HG02870 (cell line): ENCODE measurements around the gene SRSF5.

Experiments
- ATAC-seq: cut with Tn5 transposase; IDR thresholded peaks from one replicate; pipeline ENCODE4 v1.9.1; 2021; ENCODE audit warnings: mild to moderate bottlenecking, moderate library complexity; ENCODE audit not compliant: unreplicated experiment

SRSF5 gene

DNA sequence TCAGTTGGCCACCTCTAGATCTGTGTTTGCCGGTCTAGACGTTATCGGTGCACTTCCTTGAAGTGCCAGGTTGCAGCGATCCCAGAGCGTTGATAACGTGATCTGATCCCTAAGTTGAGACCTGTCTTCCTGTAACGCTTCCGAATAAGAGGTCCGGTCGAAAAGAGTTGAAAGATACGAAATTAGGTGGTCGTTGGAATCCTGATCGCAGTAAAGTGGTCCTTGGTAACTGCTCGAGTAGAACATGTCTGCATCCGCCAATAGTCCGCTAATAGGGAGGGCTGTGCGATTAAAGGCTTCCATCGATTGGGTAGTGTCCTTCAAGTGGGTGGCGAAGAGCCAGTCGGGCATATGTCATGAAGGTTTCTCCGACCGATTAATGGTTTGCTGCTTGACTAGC is 2.7 kb downstream of the SRSF5 start:
- no peak for ATAC-seq

- ATAC-seq = no peak
Observed at GRCh38 chr14:69770559-69770958, 3.6 kb downstream of the SRSF5 start.

DNA sequence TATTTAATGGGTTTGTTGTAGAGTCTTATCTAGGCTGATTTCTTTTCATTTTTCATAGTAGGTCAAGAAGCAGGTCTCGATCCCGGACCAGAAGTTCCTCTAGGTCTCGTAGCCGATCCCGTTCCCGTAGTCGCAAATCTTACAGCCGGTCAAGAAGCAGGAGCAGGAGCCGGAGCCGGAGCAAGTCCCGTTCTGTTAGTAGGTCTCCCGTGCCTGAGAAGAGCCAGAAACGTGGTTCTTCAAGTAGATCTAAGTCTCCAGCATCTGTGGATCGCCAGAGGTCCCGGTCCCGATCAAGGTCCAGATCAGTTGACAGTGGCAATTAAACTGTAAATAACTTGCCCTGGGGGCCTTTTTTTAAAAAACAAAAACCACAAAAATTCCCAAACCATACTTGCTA is 4.2 kb downstream of the SRSF5 start:
- no peak for ATAC-seq

- ATAC-seq = no peak
Observed at GRCh38 chr14:69772082-69773017, 5.4 kb downstream of the SRSF5 start.

GRCh38 chr14:69773571-69774276 is 6.8 kb downstream of the SRSF5 start:
- ATAC-seq = no peak

- ATAC-seq = no peak
Observed at GRCh38 chr14:69775012-69775411, 8.1 kb downstream of the SRSF5 start.

DNA sequence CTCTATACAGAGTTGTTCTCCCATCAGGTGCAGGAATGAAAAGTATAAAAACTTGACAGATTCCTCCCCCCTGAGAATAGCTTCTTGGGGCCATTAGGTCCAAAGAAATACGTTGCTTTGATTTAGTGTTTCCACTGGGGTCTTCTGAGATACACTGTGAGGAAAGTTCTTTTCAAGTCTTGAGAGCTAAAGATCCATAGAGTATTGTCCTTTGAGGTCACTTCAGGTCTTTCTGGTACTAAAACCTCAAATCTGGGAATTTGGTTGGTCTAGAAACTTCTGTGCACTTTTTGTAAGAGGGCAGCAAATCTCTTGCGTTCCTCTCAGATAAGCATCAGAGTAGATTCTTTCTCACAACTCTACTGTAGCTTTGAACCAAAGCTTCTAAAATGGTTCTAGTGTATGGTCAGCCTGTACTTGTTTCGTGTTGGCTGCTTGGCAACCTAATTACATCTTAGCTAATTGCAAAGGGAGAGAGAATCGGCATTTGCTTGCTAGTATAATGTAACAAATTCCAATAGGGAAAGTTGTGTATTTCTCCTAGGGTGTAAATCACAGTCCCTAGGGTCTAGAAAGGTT is 10.0 kb downstream of the SRSF5 start:
- no peak for ATAC-seq

GRCh38 chr14:69779088-69779487 is 12.1 kb downstream of the SRSF5 start:
- ATAC-seq = no peak

GRCh38 chr14:69780092-69780491 is 13.2 kb downstream of the SRSF5 start:
- ATAC-seq = no peak

GRCh38 chr14:69780952-69781351 is 14.0 kb downstream of the SRSF5 start:
- ATAC-seq = no peak

DNA sequence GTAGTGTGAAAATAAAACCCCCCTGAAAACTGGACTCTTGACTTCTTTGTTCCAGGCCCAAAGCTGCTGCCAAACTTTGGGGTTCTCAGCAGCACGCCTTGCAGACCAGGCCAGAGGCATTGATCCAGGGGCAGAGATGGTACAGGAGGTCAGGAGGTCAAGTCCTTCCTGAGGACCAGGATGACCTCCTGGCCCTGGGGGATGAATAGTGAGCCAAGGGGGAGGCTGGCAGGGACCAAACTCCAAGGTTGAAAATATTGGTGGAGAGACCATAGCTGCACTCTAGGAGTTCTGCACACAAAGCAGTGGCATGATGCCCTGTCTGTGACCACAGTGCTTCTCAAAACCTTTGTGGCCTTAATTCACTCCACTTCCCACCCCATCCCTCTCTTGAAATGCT is 18.0 kb downstream of the SRSF5 start:
- ATAC-seq = no peak

GRCh38 chr14:69786603-69787002 is 19.7 kb downstream of the SRSF5 start:
- no peak for ATAC-seq

DNA sequence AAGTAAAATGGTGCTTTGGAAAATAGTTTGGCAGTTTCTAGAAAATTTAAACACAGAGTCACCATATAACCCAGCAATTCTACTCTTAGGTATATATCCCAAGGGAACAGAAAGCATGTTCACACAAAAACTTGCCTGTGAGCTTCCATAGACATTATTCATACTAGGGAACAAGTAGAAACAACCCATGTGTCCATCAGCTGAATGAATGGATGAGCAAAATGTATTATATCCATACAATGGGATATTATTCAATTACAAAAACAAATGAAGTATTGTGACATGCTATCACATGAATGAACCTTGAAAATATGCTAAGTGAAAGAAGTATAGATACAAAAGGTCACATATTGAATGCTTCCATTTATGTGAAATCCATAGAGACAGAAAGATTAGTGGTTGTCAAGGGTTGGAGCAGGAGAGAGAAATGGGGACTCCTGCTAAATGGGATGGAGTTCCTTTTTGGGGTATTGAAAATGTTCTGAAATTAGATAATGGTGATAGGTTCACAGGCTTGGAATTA is 22.2 kb downstream of the SRSF5 start:
- no peak for ATAC-seq

GRCh38 chr14:69792887-69793421 is 26.0 kb downstream of the SRSF5 start:
- ATAC-seq = no peak

DNA sequence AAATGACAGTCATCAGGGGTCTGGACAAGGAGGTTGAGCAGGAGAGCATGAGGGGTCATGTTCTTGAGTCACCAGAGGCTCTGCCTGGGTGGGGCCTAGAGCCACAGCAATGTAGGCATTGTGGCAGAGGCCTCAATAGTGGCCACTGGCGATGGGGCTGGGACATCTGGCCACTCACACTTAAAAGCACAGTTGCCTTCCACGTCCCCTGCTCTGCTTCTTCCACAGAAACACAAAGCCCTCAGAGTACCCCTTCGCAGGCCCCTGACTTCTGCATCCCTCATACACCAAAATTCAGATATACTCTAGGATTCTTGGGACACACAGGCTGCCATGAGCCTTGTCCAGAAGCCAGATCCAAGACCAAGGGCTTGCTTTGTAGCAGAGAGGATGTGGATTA is 27.8 kb downstream of the SRSF5 start:
- ATAC-seq = no peak

- no peak for ATAC-seq
Observed at GRCh38 chr14:69795691-69796090, 28.7 kb downstream of the SRSF5 start.

DNA sequence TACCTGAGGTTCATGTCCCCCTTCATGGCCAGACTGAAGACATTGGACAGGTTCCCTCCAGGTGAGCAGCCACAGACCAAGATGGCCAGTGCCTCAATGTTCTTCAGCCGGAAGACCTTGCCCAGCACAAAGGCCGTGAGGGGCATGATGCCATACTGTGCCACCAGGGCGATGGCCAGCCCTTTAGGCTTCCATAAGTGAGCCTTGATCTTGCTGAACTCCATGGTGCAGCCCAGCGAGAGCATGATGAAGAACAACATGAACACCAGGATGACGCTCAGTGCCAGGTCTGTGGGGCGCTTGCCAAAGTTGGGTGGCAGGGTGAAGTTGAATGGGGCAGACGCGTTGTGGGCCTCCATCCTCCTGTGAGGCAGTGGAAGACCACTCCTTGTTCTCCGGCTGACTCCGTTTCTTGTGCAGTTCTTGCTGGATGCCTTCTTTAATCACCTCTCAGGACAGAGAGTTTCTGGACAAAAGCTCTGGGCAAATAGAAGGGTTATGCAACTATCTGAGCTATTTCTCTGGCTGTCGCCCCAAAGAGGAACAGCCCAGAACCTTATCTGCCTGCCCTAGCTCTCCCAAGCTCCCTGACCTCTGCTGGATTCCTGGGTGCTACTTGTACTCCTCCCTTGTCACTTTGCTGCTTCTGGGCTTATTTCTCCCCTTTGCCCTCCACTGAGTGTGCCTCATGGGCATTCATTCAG is 30.0 kb downstream of the SRSF5 start, which contains the start of gene SLC10A1:
TSS of gene SLC10A1 (minus strand) at position 445 of the 704 bp plus-strand sequence. CDS start at position 359, 86 bp downstream.
- ATAC-seq = no peak

GRCh38 chr14:69797573-69798338 is 30.8 kb downstream of the SRSF5 start:
- ATAC-seq = no peak

DNA sequence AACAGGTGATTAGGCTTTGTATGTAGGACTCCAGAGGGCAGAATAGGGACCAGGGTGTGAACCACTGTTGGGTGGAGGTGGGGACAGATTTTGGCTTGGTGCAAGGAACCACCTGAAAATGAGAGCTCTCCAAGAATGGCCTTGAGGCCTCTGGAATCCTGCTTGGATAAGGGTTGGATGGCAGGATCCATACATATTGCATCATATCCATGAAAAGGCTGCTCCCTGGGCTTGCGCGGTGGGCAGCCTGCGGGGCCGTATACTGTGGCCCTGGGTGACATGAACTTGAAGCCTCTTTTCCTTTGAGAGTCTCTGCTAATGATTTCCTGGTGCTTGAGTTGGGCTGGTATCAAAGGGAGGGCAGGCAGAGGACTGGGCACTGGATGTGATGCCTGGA is 31.4 kb downstream of the SRSF5 start:
- ATAC-seq = no peak

- ATAC-seq = no peak
Observed at GRCh38 chr14:69803753-69804152, 36.8 kb downstream of the SRSF5 start.
